Parathyroid adenoma (tissue), 2 donors: Measurements from ENCODE around the gene SLC25A51.

Experiments
- H2AFZ ChIP-seq: fragments of 300-600 bp; sonication (generic); one replicate; pipeline ENCODE4 v1.7.0; 2017; ENCODE audit warnings: antibody characterized with exemption, mild to moderate bottlenecking
- H3K27ac ChIP-seq: fragments of 300-600 bp; sonication (generic); one replicate; pipeline ENCODE4 v1.7.0; 2017
- H3K27me3 ChIP-seq: fragments of 300-600 bp; sonication (generic); one replicate; pipeline ENCODE4 v1.7.0; 2017; ENCODE audit warnings: low read length; ENCODE audit not compliant: control insufficient read depth, insufficient read depth
- H3K36me3 ChIP-seq: fragments of 300-600 bp; sonication (generic); one replicate; pipeline ENCODE4 v1.7.0; 2017; ENCODE audit warnings: low read length; ENCODE audit not compliant: control insufficient read depth, insufficient read depth
- H3K4me1 ChIP-seq: fragments of 300-600 bp; sonication (generic); one replicate; pipeline ENCODE4 v1.7.0; 2017; ENCODE audit warnings: control low read depth
- H3K4me2 ChIP-seq: fragments of 300-600 bp; sonication (generic); one replicate; pipeline ENCODE4 v1.7.0; 2017; ENCODE audit warnings: low read length
- H3K4me3 ChIP-seq: fragments of 300-600 bp; sonication (generic); one replicate; pipeline ENCODE4 v1.7.0; 2017; ENCODE audit warnings: low read depth, low read length
- H3K79me2 ChIP-seq: fragments of 300-600 bp; sonication (generic); one replicate; pipeline ENCODE4 v1.7.0; 2017; ENCODE audit warnings: control low read depth
- H3K9ac ChIP-seq: fragments of 300-600 bp; sonication (generic); one replicate; pipeline ENCODE4 v1.7.0; 2017; ENCODE audit warnings: mild to moderate bottlenecking
- H3K9me3 ChIP-seq: fragments of 300-600 bp; sonication (generic); one replicate; pipeline ENCODE4 v1.7.0; 2017; ENCODE audit warnings: low read length; ENCODE audit not compliant: control insufficient read depth
- CTCF ChIP-seq: fragments of 300-600 bp; sonication (generic); IDR thresholded peaks from one replicate; pipeline ENCODE4 v1.7.0; 2017; ENCODE audit warnings: antibody characterized with exemption, mild to moderate bottlenecking
- donor health status: primary hyperparathyroidism.

Gene SLC25A51

DNA sequence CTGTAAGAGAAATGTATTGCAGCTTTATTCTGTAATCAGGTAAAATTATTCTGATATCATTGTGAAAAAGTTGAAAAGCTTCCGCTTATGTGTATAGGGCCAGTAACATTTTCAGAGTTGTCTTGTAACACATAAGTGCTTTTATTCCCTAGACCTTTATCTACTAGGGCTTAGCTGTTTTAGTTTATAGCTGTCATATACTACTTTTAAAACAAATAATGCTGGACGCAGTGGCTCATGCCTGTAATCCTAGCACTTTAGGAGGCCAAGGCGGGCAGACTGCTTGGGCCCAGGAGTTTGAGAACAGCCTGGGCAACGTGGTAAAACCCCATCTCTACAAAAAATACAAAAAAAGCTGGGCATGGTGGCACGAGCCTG lies 33.1 kb downstream of the SLC25A51 start:
- no peaks in the 10 kb centered on the region for H3K36me3 ChIP-seq
- H3K9me3 ChIP-seq, result no peaks in the 10 kb centered on the region
- H3K9ac ChIP-seq, result no peak overlapping the region
- H3K27ac ChIP-seq, result no peak overlapping the region
- no peak overlapping the region for H2AFZ ChIP-seq
- H3K4me1 ChIP-seq, result no peaks in the 10 kb centered on the region
- H3K4me2 ChIP-seq, result no peak overlapping the region
- H3K4me3 ChIP-seq, result no peak overlapping the region
- TF ChIP-seq CTCF, result no peak
- no peaks in the 10 kb centered on the region for H3K79me2 ChIP-seq
- no peaks in the 10 kb centered on the region for H3K27me3 ChIP-seq

DNA sequence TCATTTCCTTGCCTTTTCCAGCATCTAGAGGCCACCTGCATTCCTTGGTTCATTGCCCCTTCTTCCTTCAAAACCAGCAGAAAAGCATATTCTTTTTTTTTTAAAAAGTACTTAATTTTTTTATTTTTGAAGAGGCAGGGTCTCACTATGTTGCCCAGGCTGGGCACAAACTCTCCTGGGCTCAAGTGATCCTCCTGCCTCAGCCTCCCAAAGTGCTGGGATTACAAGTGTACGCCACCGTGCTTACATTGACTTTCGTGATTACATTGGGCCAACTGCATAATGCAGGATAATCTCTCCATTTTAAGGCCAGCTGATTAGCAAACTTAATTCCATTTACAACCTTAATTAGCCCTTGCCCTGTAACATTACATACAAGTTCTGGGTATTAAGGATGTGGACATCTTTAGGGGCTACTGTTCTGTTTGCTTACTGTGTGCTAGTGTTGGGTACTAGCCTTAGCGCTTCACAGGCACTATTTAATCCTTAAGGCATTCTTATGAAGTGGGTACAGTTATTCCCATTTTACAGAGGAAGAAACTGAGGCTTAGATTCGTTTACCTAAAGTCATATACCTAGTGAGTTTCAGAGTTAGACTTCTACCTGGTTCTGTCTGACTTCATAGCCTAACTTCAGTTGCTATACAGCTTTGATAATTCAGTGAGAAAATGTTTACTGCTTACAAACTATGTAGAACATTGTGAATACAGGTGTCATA lies 33.7 kb downstream of the SLC25A51 start:
- TF ChIP-seq CTCF, result no peak

GRCh38 chr9:37862530-37862929 lies 41.4 kb downstream of the SLC25A51 start:
- H3K27ac ChIP-seq, result no peak overlapping the region
- no peak overlapping the region for H3K4me2 ChIP-seq
- TF ChIP-seq CTCF, result no peak
- H3K9ac ChIP-seq, result no peak overlapping the region
- H2AFZ ChIP-seq, result no peak overlapping the region
- no peak overlapping the region for H3K4me3 ChIP-seq
- H3K27me3 ChIP-seq, result no peaks in the 10 kb centered on the region
- no peaks in the 10 kb centered on the region for H3K9me3 ChIP-seq
- no peaks in the 10 kb centered on the region for H3K36me3 ChIP-seq
- H3K79me2 ChIP-seq, result no peaks in the 10 kb centered on the region
- H3K4me1 ChIP-seq, result no peaks in the 10 kb centered on the region

More for the DNA sequence above, 33.7 kb downstream of the SLC25A51 start:
- H3K9ac ChIP-seq, result no peak overlapping the region
- no peaks in the 10 kb centered on the region for H3K9me3 ChIP-seq
- H3K27ac ChIP-seq, result no peak overlapping the region
- H3K4me2 ChIP-seq, result no peak overlapping the region
- no peaks in the 10 kb centered on the region for H3K27me3 ChIP-seq
- H2AFZ ChIP-seq, result no peak overlapping the region
- no peaks in the 10 kb centered on the region for H3K79me2 ChIP-seq
- H3K4me3 ChIP-seq, result no peak overlapping the region
- no peaks in the 10 kb centered on the region for H3K36me3 ChIP-seq
- H3K4me1 ChIP-seq, result no peaks in the 10 kb centered on the region

GRCh38 chr9:37859043-37859442 lies 44.9 kb downstream of the SLC25A51 start:
- H3K79me2 ChIP-seq, result no peaks in the 10 kb centered on the region
- no peaks in the 10 kb centered on the region for H3K4me1 ChIP-seq
- H2AFZ ChIP-seq, result no peak overlapping the region
- no peaks in the 10 kb centered on the region for H3K9me3 ChIP-seq
- no peaks in the 10 kb centered on the region for H3K27me3 ChIP-seq
- no peak overlapping the region for H3K27ac ChIP-seq
- H3K36me3 ChIP-seq, result no peaks in the 10 kb centered on the region
- no peak overlapping the region for H3K4me2 ChIP-seq
- no peak overlapping the region for H3K4me3 ChIP-seq
- no peak for TF ChIP-seq CTCF
- H3K9ac ChIP-seq, result no peak overlapping the region

DNA sequence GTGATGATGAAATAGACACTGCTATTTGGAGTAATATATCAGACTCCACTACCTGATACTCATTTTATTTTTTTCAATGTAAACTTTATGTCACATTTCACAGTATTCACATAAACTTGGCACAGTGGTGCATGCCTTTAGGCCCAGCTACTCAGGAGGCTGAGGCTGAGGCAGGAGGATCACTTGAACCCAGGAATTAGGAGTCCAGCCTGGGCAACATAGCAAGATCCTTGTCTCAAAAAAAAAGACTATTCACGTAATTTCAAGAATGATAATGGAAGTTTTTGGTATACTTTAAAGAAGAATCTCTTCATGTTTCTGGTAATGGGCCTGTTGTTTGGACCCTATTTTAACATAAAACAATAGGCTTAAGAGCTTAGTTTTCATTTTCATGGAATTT lies 47.4 kb downstream of the SLC25A51 start:
- H3K36me3 ChIP-seq, result no peaks in the 10 kb centered on the region
- no peak overlapping the region for H2AFZ ChIP-seq
- H3K4me2 ChIP-seq, result no peak overlapping the region
- H3K27me3 ChIP-seq, result no peaks in the 10 kb centered on the region
- no peaks in the 10 kb centered on the region for H3K4me1 ChIP-seq
- no peaks in the 10 kb centered on the region for H3K79me2 ChIP-seq
- H3K4me3 ChIP-seq, result no peak overlapping the region
- no peak for TF ChIP-seq CTCF
- no peak overlapping the region for H3K9ac ChIP-seq
- no peak overlapping the region for H3K27ac ChIP-seq
- no peaks in the 10 kb centered on the region for H3K9me3 ChIP-seq
